B cell (primary cell): Measurements from ENCODE around the gene TBKBP1.

Experiments used
- CTCF ChIP-seq: fragments of 200-600 bp; IDR thresholded peaks from one replicate; pipeline ENCODE4 v1.8.0; 2022; ENCODE audit warnings: antibody characterized with exemption, mild to moderate bottlenecking
- EZH2 ChIP-seq: IDR thresholded peaks from 2 replicates; pipeline ENCODE4 v1.6.1; 2012; ENCODE audit warnings: borderline replicate concordance, low read depth, mild to moderate bottlenecking, moderate library complexity, low read length; ENCODE audit not compliant: insufficient read depth, poor library complexity, severe bottlenecking

GRCh38 chr17:47724705-47725104 is 30.7 kb downstream of the TBKBP1 start:
- TF ChIP-seq CTCF (no peak), EZH2 (no peak)
